ENCODE results near the gene ETHE1.

DNA sequence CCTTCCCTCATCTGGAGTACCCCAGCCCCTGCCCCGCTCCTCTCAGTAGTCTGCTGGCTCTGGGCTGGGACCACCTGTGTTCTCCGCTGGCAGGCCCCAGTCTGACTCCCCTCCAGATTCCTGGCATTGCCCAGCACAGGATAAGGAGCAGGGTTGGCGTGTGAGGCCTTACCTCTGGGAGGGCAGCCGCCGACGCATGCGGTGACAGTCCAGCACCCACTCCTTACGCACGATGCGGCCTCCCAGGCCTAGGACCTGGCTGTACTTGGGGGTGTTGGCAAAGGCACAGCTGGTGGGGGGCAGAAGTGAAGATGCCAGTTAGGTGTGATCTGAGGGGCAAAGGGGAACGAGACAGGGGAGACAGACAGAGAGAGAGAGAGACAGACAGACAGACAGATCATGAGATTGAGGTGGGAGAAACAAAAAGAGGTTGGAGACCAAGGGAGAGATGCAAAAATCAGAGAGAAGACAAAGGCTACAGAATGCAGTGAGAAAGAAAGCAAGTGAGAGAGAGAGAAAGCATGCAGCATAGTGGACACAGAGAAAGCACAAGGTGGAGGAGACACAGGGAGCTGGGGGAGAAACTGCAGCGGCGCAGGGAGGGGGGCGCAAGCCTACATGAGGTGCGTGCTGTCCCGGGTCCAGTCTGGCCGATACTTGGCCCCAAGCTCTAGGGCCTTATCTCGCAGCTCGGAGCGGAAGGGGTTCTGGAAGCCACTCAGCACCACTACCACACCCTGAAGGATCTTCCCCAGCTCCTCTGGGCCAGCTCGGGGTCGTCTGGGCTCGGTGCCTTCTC is 24.6 kb upstream of the ETHE1 start:
- no peak for TF ChIP-seq GATA2 (IDR thresholded peaks at IDR 0.05; ENCODE audit: low read depth, low read length)
- TF ChIP-seq GATA3 (IDR thresholded peaks at IDR 0.05; ENCODE audit: low read depth, low read length) = no peak

Data from SH-SY5Y (cell line).